HG02884 (cell line): Measurements from ENCODE around the gene SSR2.

Experiments used
- ATAC-seq: cut with Tn5 transposase; IDR thresholded peaks from one replicate; pipeline ENCODE4 v1.9.1; 2021; ENCODE audit warnings: mild to moderate bottlenecking, moderate library complexity; ENCODE audit not compliant: unreplicated experiment

Gene SSR2

GRCh38 chr1:155974208-155975115, 46.3 kb downstream of the SSR2 start:
- no peak for ATAC-seq

- ATAC-seq = no peak
These were observed 47.0 kb downstream of the SSR2 start for GRCh38 chr1:155973723-155974122.

- no peak for ATAC-seq
These were observed 48.6 kb downstream of the SSR2 start for GRCh38 chr1:155971910-155972809.

GRCh38 chr1:155970531-155971167, 50.1 kb downstream of the SSR2 start:
- no peak for ATAC-seq

- no peak for ATAC-seq
These were observed 51.4 kb downstream of the SSR2 start for GRCh38 chr1:155969377-155969791.

GRCh38 chr1:155968670-155969069, 52.1 kb downstream of the SSR2 start:
- ATAC-seq = no peak

- no peak for ATAC-seq
These were observed 52.7 kb downstream of the SSR2 start for GRCh38 chr1:155968051-155968400.

- no peak for ATAC-seq
These were observed 53.3 kb downstream of the SSR2 start for GRCh38 chr1:155967341-155968050.

- ATAC-seq = no peak
These were observed 54.0 kb downstream of the SSR2 start for GRCh38 chr1:155966750-155967149.

GRCh38 chr1:155966135-155966534, 54.6 kb downstream of the SSR2 start:
- no peak for ATAC-seq

GRCh38 chr1:155964193-155964592, 56.6 kb downstream of the SSR2 start:
- ATAC-seq = no peak

GRCh38 chr1:155962599-155963211, 58.0 kb downstream of the SSR2 start:
- no peak for ATAC-seq

GRCh38 chr1:155961937-155962336, 58.8 kb downstream of the SSR2 start:
- ATAC-seq = no peak

- ATAC-seq = no peak
These were observed 60.5 kb downstream of the SSR2 start for GRCh38 chr1:155960081-155960745.
